HEK293 (cell line): ENCODE measurements around the gene C1RL.

Source experiments
- AEBP2 ChIP-seq: fragments of 450-650 bp; formaldehyde crosslinking; IDR thresholded peaks from 2 replicates; pipeline ENCODE4 v1.5.1; 2016; ENCODE audit warnings: missing biosample characterization, missing genetic modification characterization, borderline replicate concordance
- GLIS1 ChIP-seq: fragments of 450-650 bp; formaldehyde crosslinking; IDR thresholded peaks from 2 replicates; pipeline ENCODE4 v1.5.1; 2016; ENCODE audit warnings: missing biosample characterization, missing genetic modification characterization
- KLF8 ChIP-seq: fragments of 450-650 bp; formaldehyde crosslinking; IDR thresholded peaks from 2 replicates; pipeline ENCODE4 v1.5.1; 2016; ENCODE audit warnings: missing biosample characterization, missing genetic modification characterization
- PATZ1 ChIP-seq: fragments of 450-650 bp; formaldehyde crosslinking; IDR thresholded peaks from 2 replicates; pipeline ENCODE4 v1.5.1; 2016; ENCODE audit warnings: missing biosample characterization, missing genetic modification characterization
- RBAK ChIP-seq: fragments of 450-650 bp; formaldehyde crosslinking; IDR thresholded peaks from 2 replicates; pipeline ENCODE4 v1.5.1; 2016; ENCODE audit warnings: missing biosample characterization, missing genetic modification characterization
- TRIM28 ChIP-seq: IDR thresholded peaks from 2 replicates; pipeline ENCODE4 v1.6.1; 2011; ENCODE audit warnings: low read length, control low read depth, borderline replicate concordance
- YY2 ChIP-seq: fragments of 450-650 bp; formaldehyde crosslinking; IDR thresholded peaks from 2 replicates; pipeline ENCODE4 v1.5.1; 2016; ENCODE audit warnings: missing biosample characterization, missing genetic modification characterization
- ZBTB17 ChIP-seq: fragments of 450-650 bp; formaldehyde crosslinking; IDR thresholded peaks from 2 replicates; pipeline ENCODE4 v1.5.1; 2016; ENCODE audit warnings: missing biosample characterization, missing genetic modification characterization
- ZBTB26 ChIP-seq: fragments of 450-650 bp; formaldehyde crosslinking; optimal IDR thresholded peaks from 2 replicates; pipeline ENCODE3; 2016; ENCODE audit warnings: missing biosample characterization, mild to moderate bottlenecking, missing genetic modification characterization
- ZBTB7A ChIP-seq: fragments of 450-650 bp; formaldehyde crosslinking; IDR thresholded peaks from 2 replicates; pipeline ENCODE4 v1.5.1; 2016; ENCODE audit warnings: low read depth, missing biosample characterization, missing genetic modification characterization
- ZFP69B ChIP-seq: fragments of 450-650 bp; formaldehyde crosslinking; IDR thresholded peaks from 2 replicates; pipeline ENCODE4 v1.5.1; 2016; ENCODE audit warnings: missing biosample characterization, missing genetic modification characterization
- ZNF10 ChIP-seq: fragments of 450-650 bp; formaldehyde crosslinking; IDR thresholded peaks from 2 replicates; pipeline ENCODE4 v1.5.1; 2017; ENCODE audit warnings: missing biosample characterization, missing genetic modification characterization
- ZNF132 ChIP-seq: fragments of 450-650 bp; formaldehyde crosslinking; IDR thresholded peaks from 2 replicates; pipeline ENCODE4 v1.5.1; 2017; ENCODE audit warnings: missing biosample characterization, missing genetic modification characterization, borderline replicate concordance
- ZNF133 ChIP-seq: fragments of 450-650 bp; formaldehyde crosslinking; IDR thresholded peaks from 2 replicates; pipeline ENCODE4 v1.5.1; 2016; ENCODE audit warnings: missing biosample characterization, missing genetic modification characterization
- ZNF157 ChIP-seq: fragments of 450-650 bp; formaldehyde crosslinking; IDR thresholded peaks from 2 replicates; pipeline ENCODE4 v1.5.1; 2016; ENCODE audit warnings: missing biosample characterization, missing genetic modification characterization
- ZNF24 ChIP-seq: fragments of 450-650 bp; formaldehyde crosslinking; IDR thresholded peaks from 2 replicates; pipeline ENCODE4 v1.5.1; 2016; ENCODE audit warnings: missing biosample characterization, missing genetic modification characterization
- ZNF248 ChIP-seq: fragments of 450-650 bp; formaldehyde crosslinking; IDR thresholded peaks from 2 replicates; pipeline ENCODE4 v1.5.1; 2017; ENCODE audit warnings: missing biosample characterization, missing genetic modification characterization
- ZNF26 ChIP-seq: fragments of 450-650 bp; formaldehyde crosslinking; IDR thresholded peaks from 2 replicates; pipeline ENCODE4 v1.5.1; 2016; ENCODE audit warnings: missing biosample characterization, missing genetic modification characterization
- ZNF266 ChIP-seq: fragments of 450-650 bp; formaldehyde crosslinking; IDR thresholded peaks from 2 replicates; pipeline ENCODE4 v1.5.1; 2016; ENCODE audit warnings: missing biosample characterization, missing genetic modification characterization, low read depth
- ZNF362 ChIP-seq: fragments of 450-650 bp; formaldehyde crosslinking; IDR thresholded peaks from 2 replicates; pipeline ENCODE4 v1.5.1; 2016; ENCODE audit warnings: missing biosample characterization, missing genetic modification characterization
- ZNF513 ChIP-seq: fragments of 450-650 bp; IDR thresholded peaks from 2 replicates; pipeline ENCODE4 v1.5.1; 2018; ENCODE audit warnings: missing biosample characterization, missing genetic modification characterization
- ZNF548 ChIP-seq: fragments of 450-650 bp; formaldehyde crosslinking; IDR thresholded peaks from 2 replicates; pipeline ENCODE4 v1.5.1; 2016; ENCODE audit warnings: missing biosample characterization, missing genetic modification characterization
- ZNF585B ChIP-seq: fragments of 450-650 bp; formaldehyde crosslinking; IDR thresholded peaks from 2 replicates; pipeline ENCODE4 v1.5.1; 2016; ENCODE audit warnings: missing biosample characterization, missing genetic modification characterization
- ZNF621 ChIP-seq: fragments of 450-650 bp; formaldehyde crosslinking; IDR thresholded peaks from 2 replicates; pipeline ENCODE4 v1.5.1; 2017; ENCODE audit warnings: missing biosample characterization, missing genetic modification characterization
- ZNF629 ChIP-seq: fragments of 450-650 bp; formaldehyde crosslinking; IDR thresholded peaks from 2 replicates; pipeline ENCODE4 v1.5.1; 2017; ENCODE audit warnings: missing biosample characterization, missing genetic modification characterization
- ZNF670 ChIP-seq: fragments of 450-650 bp; formaldehyde crosslinking; IDR thresholded peaks from 2 replicates; pipeline ENCODE4 v1.5.1; 2016; ENCODE audit warnings: missing biosample characterization, missing genetic modification characterization, low read depth
- ZNF792 ChIP-seq: fragments of 450-650 bp; formaldehyde crosslinking; IDR thresholded peaks from 2 replicates; pipeline ENCODE4 v1.5.1; 2016; ENCODE audit warnings: missing biosample characterization, missing genetic modification characterization
- ZSCAN18 ChIP-seq: fragments of 450-650 bp; formaldehyde crosslinking; IDR thresholded peaks from 2 replicates; pipeline ENCODE4 v1.5.1; 2016; ENCODE audit warnings: missing biosample characterization, missing genetic modification characterization
- ZSCAN5A ChIP-seq: fragments of 450-650 bp; formaldehyde crosslinking; IDR thresholded peaks from 2 replicates; pipeline ENCODE4 v1.5.1; 2016; ENCODE audit warnings: missing biosample characterization, missing genetic modification characterization

The C1RL gene

GRCh38 chr12:7108003-7108795 lies 815 bp downstream of the C1RL start (continued):
- TF ChIP-seq ZNF513 (tag by site-specific recombination), result no peak
- TF ChIP-seq YY2, result no peak
- no peak for TF ChIP-seq TRIM28
- TF ChIP-seq KLF8 (tag by site-specific recombination), result no peak
- peak; percentile 43 for TF ChIP-seq GLIS1 (tag by site-specific recombination)
- TF ChIP-seq ZNF24 (tag by site-specific recombination), result no peak
- no peak for TF ChIP-seq ZNF157
- TF ChIP-seq ZNF266 (tag by site-specific recombination), result no peak
- TF ChIP-seq ZBTB7A (tag by site-specific recombination), result no peak
- no peak for TF ChIP-seq ZNF792 (tag by site-specific recombination)
- no peak for TF ChIP-seq ZSCAN5A (tag by site-specific recombination)
- TF ChIP-seq ZBTB26 (tag by site-specific recombination), result peak; percentile 26
- no peak for TF ChIP-seq ZNF629 (tag by site-specific recombination)
- no peak for TF ChIP-seq AEBP2 (tag by site-specific recombination)
- peak; percentile 43; the same call in 1 of the 2 replicates for TF ChIP-seq PATZ1 (tag by site-specific recombination)
- no peak for TF ChIP-seq ZNF670 (tag by site-specific recombination)
- no peak for TF ChIP-seq ZNF132
- no peak for TF ChIP-seq ZNF248 (tag by site-specific recombination)
- TF ChIP-seq ZNF362, result no peak
- no peak for TF ChIP-seq RBAK (tag by site-specific recombination)
- no peak for TF ChIP-seq ZNF26 (tag by site-specific recombination)
- TF ChIP-seq ZNF133 (tag by site-specific recombination), result no peak
- no peak for TF ChIP-seq ZNF548 (tag by site-specific recombination)
- no peak for TF ChIP-seq ZBTB17 (tag by site-specific recombination)
- no peak for TF ChIP-seq ZSCAN18
- TF ChIP-seq ZFP69B (tag by site-specific recombination), result peak; percentile 33
- no peak for TF ChIP-seq ZNF585B (tag by site-specific recombination)
- no peak for TF ChIP-seq ZNF621 (tag by site-specific recombination)
- no peak for TF ChIP-seq ZNF10
